Loucy (cell line): ENCODE measurements around the gene GPR156.

Experiments
- H2AFZ ChIP-seq: fragments of 200-600 bp; sonication (generic); 2 replicates; pipeline ENCODE4 v1.6.0; 2016; ENCODE audit warnings: antibody characterized with exemption, mild to moderate bottlenecking, low read length, moderate library complexity
- H3F3A ChIP-seq: fragments of 200-600 bp; 2 replicates; pipeline ENCODE4 v1.6.0; 2016; ENCODE audit warnings: antibody characterized with exemption, low read depth, mild to moderate bottlenecking
- H3K27me3 ChIP-seq: fragments of 200-600 bp; sonication (generic); 2 replicates; pipeline ENCODE4 v1.6.1; 2014; ENCODE audit warnings: low read length, mild to moderate bottlenecking; ENCODE audit not compliant: insufficient read depth, poor library complexity, severe bottlenecking
- H3K36me3 ChIP-seq: fragments of 200-600 bp; sonication (generic); 2 replicates; pipeline ENCODE4 v1.6.1; 2016; ENCODE audit warnings: low read length; ENCODE audit not compliant: insufficient read depth
- H3K4me1 ChIP-seq: fragments of 200-600 bp; sonication (generic); 2 replicates; pipeline ENCODE4 v1.5.1; 2014; ENCODE audit warnings: low read length, mild to moderate bottlenecking; ENCODE audit not compliant: insufficient read depth, poor library complexity, severe bottlenecking
- H3K4me2 ChIP-seq: fragments of 200-600 bp; sonication (generic); 2 replicates; pipeline ENCODE4 v1.6.0; 2014; ENCODE audit warnings: antibody characterized with exemption, low read length, low read depth, mild to moderate bottlenecking; ENCODE audit not compliant: poor library complexity, severe bottlenecking
- H3K4me3 ChIP-seq: fragments of 200-600 bp; sonication (generic); 2 replicates; pipeline ENCODE4 v1.5.1; 2014; ENCODE audit warnings: low read length, mild to moderate bottlenecking, mixed read lengths; ENCODE audit not compliant: poor library complexity, severe bottlenecking
- H3K79me2 ChIP-seq: fragments of 200-600 bp; sonication (generic); 2 replicates; pipeline ENCODE4 v1.6.1; 2014; ENCODE audit warnings: low read length; ENCODE audit not compliant: insufficient read depth
- H3K9ac ChIP-seq: fragments of 200-600 bp; sonication (generic); 2 replicates; pipeline ENCODE4 v1.6.0; 2014; ENCODE audit warnings: mild to moderate bottlenecking, low read depth, low read length, moderate library complexity; ENCODE audit not compliant: poor library complexity, severe bottlenecking
- H3K9me2 ChIP-seq: fragments of 200-600 bp; sonication (generic); replicated peaks from 2 replicates; pipeline ENCODE4 v1.6.1; 2016; ENCODE audit warnings: low read depth, low read length, mixed read lengths
- H3K9me3 ChIP-seq: fragments of 200-600 bp; sonication (generic); 2 replicates; pipeline ENCODE4 v1.6.1; 2014; ENCODE audit warnings: mild to moderate bottlenecking, antibody characterized with exemption, low read length, low read depth; ENCODE audit not compliant: insufficient read depth
- H4K20me1 ChIP-seq: fragments of 200-600 bp; sonication (generic); 2 replicates; pipeline ENCODE4 v1.6.0; 2014; ENCODE audit warnings: antibody characterized with exemption, low read length, mild to moderate bottlenecking; ENCODE audit not compliant: insufficient read depth, poor library complexity, severe bottlenecking
- CTCF ChIP-seq: fragments of 200-600 bp; sonication (generic); conservative IDR thresholded peaks from 2 replicates; pipeline ENCODE4 v1.5.1; 2014; ENCODE audit warnings: mild to moderate bottlenecking, antibody characterized with exemption, low read length
- EZH2phosphoT487 ChIP-seq: fragments of 200-600 bp; IDR thresholded peaks from 2 replicates; pipeline ENCODE4 v1.6.1; 2018; ENCODE audit warnings: antibody characterized with exemption, mild to moderate bottlenecking, moderate library complexity, borderline replicate concordance

Gene GPR156

GRCh38 chr3:120160050-120160449 lies 125.0 kb downstream of the GPR156 start:
- H3K4me2 ChIP-seq: no peak overlapping the region
- no peak for TF ChIP-seq CTCF
- no peak for TF ChIP-seq EZH2phosphoT487

GRCh38 chr3:120157681-120158080 lies 127.3 kb downstream of the GPR156 start:
- H3K36me3 ChIP-seq: no peaks in the 10 kb centered on the region
- no peaks in the 10 kb centered on the region for H3K79me2 ChIP-seq
- TF ChIP-seq CTCF (no peak), EZH2phosphoT487 (no peak)
- no peak overlapping the region for H2AFZ ChIP-seq
- no peaks in the 10 kb centered on the region for H3K9me2 ChIP-seq
- H3K4me1 ChIP-seq: no peaks in the 10 kb centered on the region
- no peak overlapping the region for H3K4me3 ChIP-seq
- no peak overlapping the region for H3K4me2 ChIP-seq
- H3F3A ChIP-seq: no peaks in the 10 kb centered on the region
- H4K20me1 ChIP-seq: no peaks in the 10 kb centered on the region
- H3K27me3 ChIP-seq: no peaks in the 10 kb centered on the region
- peaks cover 11% of the 10 kb centered on the region; the same call in 1 of the 2 replicates for H3K9me3 ChIP-seq
- H3K9ac ChIP-seq: no peak overlapping the region

More at GRCh38 chr3:120160050-120160449, 125.0 kb downstream of the GPR156 start:
- Histone ChIP-seq H3K9ac (no peak overlapping the region), H3K9me3 (peaks cover 5% of the 10 kb centered on the region; the same call in 1 of the 2 replicates), H3K4me3 (no peak overlapping the region), H3K4me1 (no peaks in the 10 kb centered on the region), H2AFZ (no peak overlapping the region), H3K9me2 (no peaks in the 10 kb centered on the region), H3K79me2 (no peaks in the 10 kb centered on the region), H3K27me3 (no peaks in the 10 kb centered on the region), H3K36me3 (no peaks in the 10 kb centered on the region), H4K20me1 (no peaks in the 10 kb centered on the region), H3F3A (no peaks in the 10 kb centered on the region)

- Histone ChIP-seq H3K27me3 (no peaks in the 10 kb centered on the region), H3K9me2 (no peaks in the 10 kb centered on the region)
- TF ChIP-seq CTCF (no peak), EZH2phosphoT487 (no peak)
These were observed 127.9 kb downstream of the GPR156 start for GRCh38 chr3:120157113-120157512.

More at GRCh38 chr3:120157113-120157512, 127.9 kb downstream of the GPR156 start:
- Histone ChIP-seq H3K79me2 (no peaks in the 10 kb centered on the region), H3K4me2 (no peak overlapping the region), H3K4me1 (no peaks in the 10 kb centered on the region), H3K36me3 (no peaks in the 10 kb centered on the region), H2AFZ (no peak overlapping the region), H3K4me3 (no peak overlapping the region), H3K9ac (no peak overlapping the region), H3K9me3 (peaks cover 11% of the 10 kb centered on the region; the same call in 1 of the 2 replicates), H3F3A (no peaks in the 10 kb centered on the region), H4K20me1 (no peaks in the 10 kb centered on the region)
